GM12872 (cell line): ENCODE measurements around the gene CNTNAP4.

Experiments used
- TF ChIP-seq, protein P1 (sequence below): IDR thresholded peaks from 3 replicates; pipeline ENCODE4 v1.5.1; 2011; ENCODE audit warnings: low read depth, mild to moderate bottlenecking, low read length, moderate library complexity; ENCODE audit not compliant: insufficient read depth

The CNTNAP4 gene

DNA sequence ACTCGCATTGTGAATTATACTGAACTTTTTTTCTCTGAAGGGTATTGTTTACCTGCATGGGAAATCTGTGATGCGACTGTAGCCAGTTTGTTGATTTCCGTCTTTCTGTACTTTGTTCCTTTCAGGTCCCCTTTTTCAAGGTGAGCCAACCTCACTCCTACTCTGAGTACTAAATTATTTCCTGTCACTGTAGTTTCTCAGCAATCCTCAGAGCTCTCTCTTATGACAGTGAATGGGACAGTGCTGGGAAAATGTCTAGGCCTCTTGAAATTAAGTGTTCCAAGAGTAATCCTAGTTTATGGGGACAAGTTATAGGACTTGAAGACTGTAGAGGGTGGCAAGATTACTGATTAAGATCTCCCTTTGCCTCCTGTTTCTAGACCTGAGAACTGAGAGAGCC is 167.6 kb downstream of the CNTNAP4 start:
- TF ChIP-seq, protein P1, sequence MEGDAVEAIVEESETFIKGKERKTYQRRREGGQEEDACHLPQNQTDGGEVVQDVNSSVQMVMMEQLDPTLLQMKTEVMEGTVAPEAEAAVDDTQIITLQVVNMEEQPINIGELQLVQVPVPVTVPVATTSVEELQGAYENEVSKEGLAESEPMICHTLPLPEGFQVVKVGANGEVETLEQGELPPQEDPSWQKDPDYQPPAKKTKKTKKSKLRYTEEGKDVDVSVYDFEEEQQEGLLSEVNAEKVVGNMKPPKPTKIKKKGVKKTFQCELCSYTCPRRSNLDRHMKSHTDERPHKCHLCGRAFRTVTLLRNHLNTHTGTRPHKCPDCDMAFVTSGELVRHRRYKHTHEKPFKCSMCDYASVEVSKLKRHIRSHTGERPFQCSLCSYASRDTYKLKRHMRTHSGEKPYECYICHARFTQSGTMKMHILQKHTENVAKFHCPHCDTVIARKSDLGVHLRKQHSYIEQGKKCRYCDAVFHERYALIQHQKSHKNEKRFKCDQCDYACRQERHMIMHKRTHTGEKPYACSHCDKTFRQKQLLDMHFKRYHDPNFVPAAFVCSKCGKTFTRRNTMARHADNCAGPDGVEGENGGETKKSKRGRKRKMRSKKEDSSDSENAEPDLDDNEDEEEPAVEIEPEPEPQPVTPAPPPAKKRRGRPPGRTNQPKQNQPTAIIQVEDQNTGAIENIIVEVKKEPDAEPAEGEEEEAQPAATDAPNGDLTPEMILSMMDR, result no peak

DNA sequence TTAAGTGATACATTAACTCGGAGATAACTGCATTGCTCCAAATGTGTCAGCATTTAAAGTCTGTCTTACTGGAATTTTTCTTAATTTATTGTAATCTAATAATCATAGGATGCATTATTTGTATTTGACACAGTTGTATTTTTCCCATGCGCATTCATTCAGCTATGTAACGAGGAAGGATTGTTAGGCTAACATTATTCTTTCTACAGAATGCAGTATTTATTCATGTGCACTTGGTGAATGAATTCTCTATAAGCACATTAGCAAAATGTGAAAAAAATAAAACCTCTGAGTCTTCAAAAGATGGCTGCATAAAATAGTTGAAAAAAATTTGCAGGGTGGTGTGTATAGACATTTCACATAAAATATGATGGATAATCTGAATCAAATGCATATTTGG is 168.6 kb downstream of the CNTNAP4 start:
- TF ChIP-seq, protein P1, result no peak

DNA sequence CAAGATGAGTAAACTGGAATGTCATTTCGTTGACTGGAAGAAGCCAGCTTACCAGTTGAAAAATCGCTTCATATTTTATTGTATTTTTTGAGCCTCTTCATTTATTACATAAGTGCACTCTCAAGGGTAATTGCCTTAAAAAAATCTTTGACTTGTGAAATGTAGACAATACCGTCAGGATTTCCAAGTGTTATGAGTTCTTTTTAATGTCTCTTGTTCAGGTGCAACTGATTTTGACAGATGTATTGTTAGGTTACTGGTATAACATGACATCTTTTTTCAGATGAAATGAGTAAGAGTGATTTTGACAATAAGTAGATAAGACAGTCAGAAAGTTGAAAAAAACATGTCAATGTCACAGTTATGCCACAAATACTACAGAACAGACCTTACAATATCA is 169.1 kb downstream of the CNTNAP4 start:
- TF ChIP-seq, protein P1, result no peak

DNA sequence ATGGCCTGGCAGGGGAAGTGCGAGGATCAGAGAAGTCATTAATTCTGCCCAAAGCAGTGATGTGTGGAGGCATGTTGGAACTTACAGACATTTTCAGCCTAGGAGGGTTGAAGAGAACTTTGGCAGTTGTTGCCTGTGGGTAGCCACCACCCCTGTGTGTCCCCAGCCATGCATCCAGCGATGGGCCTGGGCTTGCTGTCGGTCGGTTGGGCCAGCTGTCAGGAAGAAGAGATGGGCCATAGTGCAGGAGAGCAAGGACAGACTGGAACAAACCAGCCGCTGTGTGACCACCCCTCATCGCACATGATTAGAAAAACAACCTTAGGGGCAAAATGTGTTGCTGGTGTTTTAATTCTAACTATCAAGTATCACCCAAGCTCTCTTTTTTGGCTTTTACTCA is 173.7 kb downstream of the CNTNAP4 start:
- TF ChIP-seq, protein P1, result no peak

DNA sequence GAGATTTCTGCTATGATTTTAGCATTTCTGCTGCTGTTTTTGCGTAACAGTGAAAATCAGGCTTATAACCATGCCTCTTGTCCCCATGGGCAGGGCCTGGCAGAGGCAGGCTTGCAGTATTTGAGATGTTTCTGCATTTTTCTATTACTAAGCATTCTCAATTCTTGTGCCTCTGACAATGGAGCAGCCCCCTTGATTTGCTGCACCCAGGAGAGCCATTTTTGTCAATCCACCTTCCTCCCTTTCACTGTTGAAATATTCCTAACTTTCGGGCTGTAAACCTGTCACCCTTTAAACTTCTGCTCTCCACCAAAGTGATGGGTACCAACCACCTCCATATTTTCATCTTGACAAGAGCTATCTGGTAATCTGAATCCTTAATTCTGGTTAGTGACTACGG is 178.1 kb downstream of the CNTNAP4 start:
- TF ChIP-seq, protein P1, result no peak

DNA sequence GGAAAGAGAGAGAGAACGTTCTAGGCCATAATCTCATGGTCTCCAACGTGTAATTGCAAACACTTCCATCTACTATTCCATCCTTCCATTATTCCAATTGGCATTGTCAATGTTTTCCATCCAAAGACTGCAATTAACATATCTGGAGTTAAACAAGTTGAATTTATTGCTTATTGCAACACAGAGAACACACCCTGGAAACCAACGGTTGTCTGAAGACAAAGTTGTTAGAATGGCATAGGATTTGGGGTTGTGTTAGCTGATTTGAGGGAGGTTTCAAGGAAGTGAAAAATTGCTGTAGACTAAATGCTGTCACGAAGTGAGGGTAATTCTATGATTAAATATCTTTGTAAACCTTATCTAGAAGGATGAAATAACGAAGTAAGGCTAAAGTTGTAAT is 178.8 kb downstream of the CNTNAP4 start:
- TF ChIP-seq, protein P1, result no peak

DNA sequence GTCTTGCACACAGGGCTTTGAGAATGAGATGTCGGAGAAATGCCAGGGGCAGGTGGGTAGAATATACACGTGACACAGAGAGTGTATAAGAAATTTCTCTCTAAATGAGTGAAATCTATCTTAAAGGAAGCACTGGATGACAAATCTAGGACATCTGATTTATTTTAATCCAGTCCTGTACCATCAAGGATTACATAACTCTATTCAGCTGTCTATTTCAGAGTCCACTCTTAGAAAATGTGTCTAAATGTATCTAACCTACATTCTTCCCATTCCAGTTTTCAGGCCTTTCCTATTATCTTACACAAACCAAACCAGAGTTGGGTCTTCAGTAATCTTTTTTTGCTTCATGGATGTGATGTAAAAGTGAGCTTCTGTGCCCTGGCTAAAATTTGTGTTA is 181.9 kb downstream of the CNTNAP4 start:
- TF ChIP-seq, protein P1, result no peak

DNA sequence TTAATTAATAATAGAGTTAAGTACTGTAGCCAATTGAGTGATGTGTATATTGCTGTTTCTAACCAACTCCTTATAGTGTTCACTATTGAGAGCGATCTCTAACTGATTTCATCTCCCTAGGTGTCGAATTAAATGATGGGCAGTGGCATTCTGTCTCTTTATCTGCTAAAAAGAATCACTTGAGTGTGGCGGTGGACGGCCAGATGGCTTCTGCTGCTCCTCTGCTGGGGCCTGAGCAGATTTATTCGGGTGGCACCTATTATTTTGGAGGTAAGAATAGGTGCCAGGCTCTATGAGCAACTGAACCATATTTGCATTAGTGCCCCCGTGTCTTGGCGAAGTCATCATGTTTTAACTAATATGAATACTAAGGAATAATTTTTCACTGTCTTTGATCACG is 184.6 kb downstream of the CNTNAP4 start:
- TF ChIP-seq, protein P1, result no peak
